Keratinocyte (primary cell): ENCODE measurements around the gene GJD2. TPM values are rescaled to one million over a fixed set of nuclear protein-coding genes. Genes with fewer than 3 reads are reported as not detected.
A peak's percentile ranks its signal among the peaks of the same experiment; 100 is the strongest.

Source experiments
- DNase-seq: peaks from one replicate; pipeline ENCODE4 v3.0.0-alpha.2; 2011; ENCODE audit warnings: low read depth, missing footprints, low spot score
- FAIRE-seq: peaks from 2 replicates; lab custom pipeline; 2011; peaks lifted over from hg19 to GRCh38; lab: Jason Lieb, UNC
- H2AFZ ChIP-seq: 2 replicates; pipeline ENCODE4 v1.6.0; 2012; ENCODE audit warnings: low read length, control low read depth, inconsistent platforms; ENCODE audit not compliant: control insufficient read depth
- H3K27ac ChIP-seq: 2 replicates; pipeline ENCODE4 v1.5.1; 2011; ENCODE audit warnings: low read length; ENCODE audit not compliant: control insufficient read depth, insufficient read depth
- H3K27me3 ChIP-seq: 3 replicates; pipeline ENCODE4 v1.6.0; 2011; ENCODE audit warnings: low read length; ENCODE audit not compliant: control insufficient read depth, insufficient read depth; ENCODE audit errors: extremely low read depth
- H3K36me3 ChIP-seq, 2 experiments: 2 replicates in 1 of 2; 3 replicates in 1 of 2; pipeline ENCODE4 v1.5.1; 2011; ENCODE audit warnings: low read length in 2 of 2, mild to moderate bottlenecking in 1 of 2; ENCODE audit not compliant: control insufficient read depth in 2 of 2, insufficient read depth in 2 of 2; ENCODE audit errors: extremely low read depth in 1 of 2
- H3K4me1 ChIP-seq: 3 replicates; pipeline ENCODE4 v1.5.1; 2011; ENCODE audit warnings: low read length; ENCODE audit not compliant: control insufficient read depth, insufficient read depth; ENCODE audit errors: extremely low read depth
- H3K4me2 ChIP-seq: 3 replicates; pipeline ENCODE4 v1.6.0; 2011; ENCODE audit warnings: low read depth, low read length; ENCODE audit not compliant: control insufficient read depth, insufficient read depth; ENCODE audit errors: extremely low read depth
- H3K4me3 ChIP-seq, 3 experiments: fragments of 200-600 bp in 1 of 3; sonication (generic) in 1 of 3; 2 replicates in 2 of 3; 3 replicates in 1 of 3; pipeline ENCODE4 v1.5.1; 2011 to 2016; ENCODE audit warnings: low read length in 3 of 3, mild to moderate bottlenecking in 3 of 3, control low read depth in 2 of 3, inconsistent platforms in 1 of 3, low read depth in 1 of 3, mixed read lengths in 1 of 3, mixed run types in 1 of 3, moderate library complexity in 1 of 3; ENCODE audit not compliant: control insufficient read depth in 2 of 3, insufficient read depth in 2 of 3; ENCODE audit errors: extremely low read depth in 1 of 3
- H3K79me2 ChIP-seq: 2 replicates; pipeline ENCODE4 v1.6.0; 2012; ENCODE audit warnings: low read length; ENCODE audit not compliant: control insufficient read depth, insufficient read depth
- H3K9ac ChIP-seq: 3 replicates; pipeline ENCODE4 v1.6.0; 2011; ENCODE audit warnings: low read length; ENCODE audit not compliant: control insufficient read depth, insufficient read depth; ENCODE audit errors: extremely low read depth
- H3K9me1 ChIP-seq: 3 replicates; pipeline ENCODE4 v1.6.0; 2011; ENCODE audit warnings: low read length; ENCODE audit not compliant: control insufficient read depth, insufficient read depth; ENCODE audit errors: extremely low read depth
- H3K9me3 ChIP-seq: 2 replicates; pipeline ENCODE4 v1.5.1; 2012; ENCODE audit warnings: low read depth, low read length; ENCODE audit not compliant: control insufficient read depth
- H4K20me1 ChIP-seq: 3 replicates; pipeline ENCODE4 v1.6.0; 2011; ENCODE audit warnings: low read length; ENCODE audit not compliant: control insufficient read depth, insufficient read depth; ENCODE audit errors: extremely low read depth
- CTCF ChIP-seq, 3 experiments: IDR thresholded peaks in 1 of 3; conservative IDR thresholded peaks in 1 of 3; optimal IDR thresholded peaks in 1 of 3; 2 replicates in 2 of 3; 3 replicates in 1 of 3; pipeline versions ENCODE3 to v1.5.1; 2011; ENCODE audit warnings: low read length in 3 of 3, mild to moderate bottlenecking in 3 of 3, moderate library complexity in 2 of 3, control low read depth in 1 of 3, inconsistent platforms in 1 of 3; ENCODE audit not compliant: insufficient read depth in 2 of 3; ENCODE audit errors: extremely low read depth in 1 of 3
- EZH2 ChIP-seq: IDR thresholded peaks from one replicate; pipeline ENCODE4 v1.6.1; 2012; ENCODE audit warnings: inconsistent platforms, mild to moderate bottlenecking, low read length, moderate library complexity
- dilution Hi-C: fragments of 300-500 bp; cut with MboI; formaldehyde crosslinking; loops from one replicate; pipeline ENCODE4 v1.7.0; 2020; ENCODE audit warnings: low sequenced_read_pairs; ENCODE audit not compliant: extremely low pct_ligation_motif_present
- polyA plus RNA-seq, 5 experiments: library from polyadenylated mRNA; depleted of rRNA in 3 of 5; stranded (reverse) in 3 of 5; stranded (forward) in 1 of 5; unstranded in 1 of 5; fragments of >200 nt; gene quantifications; 1 replicate in 1 of 5; 2 replicates in 3 of 5; 3 replicates in 1 of 5; pipeline versions ENCODE4 v1.2.1 to v1.2.3, GENCODE V29; 2011 to 2012; ENCODE audit warnings: missing spikeins in 2 of 5, low read depth in 1 of 5, low replicate concordance in 1 of 5

The GJD2 gene
- polyA plus RNA-seq, 1 donor (not counting 4 experiments of a cell fraction or from before 2014, with no cell fraction given), result not detected

GRCh38 chr15:34795267-34796081 is 40.7 kb upstream of the GJD2 start, which contains the start of gene ACTC1:
ACTC1 (minus strand) TSS chr15:34795549; CDS start chr15:34794808, 741 bp downstream.
- Histone ChIP-seq H3K9me1 (no peaks in the 10 kb centered on the region), H3K4me2 (peak within 1 kb of the TSS; percentile 48), H2AFZ (no peak within 1 kb of the TSS), H3K79me2 (no peaks in the 10 kb centered on the region), H3K9ac (no peak within 1 kb of the TSS), H3K4me3 (peak within 1 kb of the TSS in 1 of 3 experiments; percentile 28), H4K20me1 (no peaks in the 10 kb centered on the region), H3K27me3 (peaks cover 56% of the 10 kb centered on the region), H3K9me3 (no peaks in the 10 kb centered on the region), H3K36me3 (no peaks in the 10 kb centered on the region), H3K4me1 (no peaks in the 10 kb centered on the region), H3K27ac (no peak within 1 kb of the TSS)
- FAIRE-seq (no peak), DNase-seq (no peak)
- dilution Hi-C loops, result no loop called here
- TF ChIP-seq EZH2 (no peak), CTCF (optimal IDR thresholded peaks at IDR 0.05 in 1 of 3, IDR thresholded peaks at IDR 0.05 in 1 of 3, conservative IDR thresholded peaks at IDR 0.05 in 1 of 3; ENCODE audit: extremely low read depth in 1 of 3, insufficient read depth in 2 of 3, low read length in 3 of 3) (no peak)

- no peak overlapping the region for H3K27ac ChIP-seq
- no peaks in the 10 kb centered on the region for H3K4me1 ChIP-seq
- no peak for TF ChIP-seq EZH2
- TF ChIP-seq CTCF (optimal IDR thresholded peaks at IDR 0.05 in 1 of 3, IDR thresholded peaks at IDR 0.05 in 1 of 3, conservative IDR thresholded peaks at IDR 0.05 in 1 of 3; ENCODE audit: extremely low read depth in 1 of 3, insufficient read depth in 2 of 3, low read length in 3 of 3), result no peak
Observed at GRCh38 chr15:34794590-34795206, 39.9 kb upstream of the GJD2 start.

More at GRCh38 chr15:34794590-34795206, 39.9 kb upstream of the GJD2 start:
- Histone ChIP-seq H2AFZ (no peak overlapping the region), H3K4me2 (no peak overlapping the region), H3K9me1 (no peaks in the 10 kb centered on the region), H4K20me1 (no peaks in the 10 kb centered on the region), H3K36me3 (no peaks in the 10 kb centered on the region), H3K4me3 (peak overlapping the region in 1 of 3 experiments; percentile 28), H3K27me3 (peaks cover 60% of the 10 kb centered on the region), H3K9me3 (no peaks in the 10 kb centered on the region), H3K9ac (no peak overlapping the region), H3K79me2 (no peaks in the 10 kb centered on the region)
- FAIRE-seq (no peak), DNase-seq (no peak)
- dilution Hi-C loops, result no loop called here
